ENCODE results near the gene ZNF398. TPM values are rescaled to one million over a fixed set of nuclear protein-coding genes. Genes with fewer than 3 reads are reported as not detected.

ZNF398 gene
- polyA plus RNA-seq, 1 donor from 2014 or later = 8.6 TPM

DNA sequence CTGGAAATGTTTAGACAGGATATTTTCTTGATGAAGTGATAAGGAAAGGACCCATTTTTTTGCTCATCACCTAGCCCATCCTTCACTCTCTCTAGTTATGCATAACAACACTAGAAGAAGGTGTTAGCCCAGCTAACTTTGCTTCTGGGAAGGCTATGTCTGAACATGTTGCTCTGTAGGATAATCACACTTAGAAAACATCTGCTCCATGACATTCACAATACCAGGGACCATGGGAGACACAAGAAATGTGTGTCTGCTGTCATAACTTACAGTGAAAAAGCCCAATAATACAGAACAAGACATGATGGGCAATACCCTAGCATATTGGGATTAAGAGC, 34.2 kb downstream of the ZNF398 start:
- Histone ChIP-seq H3K9ac (ENCODE audit: low read length) (no peak overlapping the region), H2AFZ (ENCODE audit: low read depth, low read length) (no peak overlapping the region), H3K4me3 (ENCODE audit: low read length) (no peak overlapping the region), H3K79me2 (replicated peaks; ENCODE audit: insufficient read depth, low read length) (no peaks in the 10 kb centered on the region), H3K27me3 (ENCODE audit: insufficient read depth, low read depth, low read length) (no peaks in the 10 kb centered on the region), H3K4me2 (ENCODE audit: low read length) (no peak overlapping the region), H3K36me3 (ENCODE audit: insufficient read depth, low read length) (no peaks in the 10 kb centered on the region), H3K9me3 (ENCODE audit: low read length) (no peaks in the 10 kb centered on the region), H3K27ac (ENCODE audit: low read length) (no peak overlapping the region), H3K9me2 (ENCODE audit: insufficient read depth, low read length) (no peaks in the 10 kb centered on the region), H4K20me1 (ENCODE audit: insufficient read depth) (no peaks in the 10 kb centered on the region), H3F3A (ENCODE audit: insufficient read depth, low read length, poor library complexity, severe bottlenecking) (no peaks in the 10 kb centered on the region)
- TF ChIP-seq, protein P1, sequence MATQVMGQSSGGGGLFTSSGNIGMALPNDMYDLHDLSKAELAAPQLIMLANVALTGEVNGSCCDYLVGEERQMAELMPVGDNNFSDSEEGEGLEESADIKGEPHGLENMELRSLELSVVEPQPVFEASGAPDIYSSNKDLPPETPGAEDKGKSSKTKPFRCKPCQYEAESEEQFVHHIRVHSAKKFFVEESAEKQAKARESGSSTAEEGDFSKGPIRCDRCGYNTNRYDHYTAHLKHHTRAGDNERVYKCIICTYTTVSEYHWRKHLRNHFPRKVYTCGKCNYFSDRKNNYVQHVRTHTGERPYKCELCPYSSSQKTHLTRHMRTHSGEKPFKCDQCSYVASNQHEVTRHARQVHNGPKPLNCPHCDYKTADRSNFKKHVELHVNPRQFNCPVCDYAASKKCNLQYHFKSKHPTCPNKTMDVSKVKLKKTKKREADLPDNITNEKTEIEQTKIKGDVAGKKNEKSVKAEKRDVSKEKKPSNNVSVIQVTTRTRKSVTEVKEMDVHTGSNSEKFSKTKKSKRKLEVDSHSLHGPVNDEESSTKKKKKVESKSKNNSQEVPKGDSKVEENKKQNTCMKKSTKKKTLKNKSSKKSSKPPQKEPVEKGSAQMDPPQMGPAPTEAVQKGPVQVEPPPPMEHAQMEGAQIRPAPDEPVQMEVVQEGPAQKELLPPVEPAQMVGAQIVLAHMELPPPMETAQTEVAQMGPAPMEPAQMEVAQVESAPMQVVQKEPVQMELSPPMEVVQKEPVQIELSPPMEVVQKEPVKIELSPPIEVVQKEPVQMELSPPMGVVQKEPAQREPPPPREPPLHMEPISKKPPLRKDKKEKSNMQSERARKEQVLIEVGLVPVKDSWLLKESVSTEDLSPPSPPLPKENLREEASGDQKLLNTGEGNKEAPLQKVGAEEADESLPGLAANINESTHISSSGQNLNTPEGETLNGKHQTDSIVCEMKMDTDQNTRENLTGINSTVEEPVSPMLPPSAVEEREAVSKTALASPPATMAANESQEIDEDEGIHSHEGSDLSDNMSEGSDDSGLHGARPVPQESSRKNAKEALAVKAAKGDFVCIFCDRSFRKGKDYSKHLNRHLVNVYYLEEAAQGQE (IDR thresholded peaks at IDR 0.05; ENCODE audit: borderline replicate concordance) = no peak
- TF ChIP-seq, protein P2, sequence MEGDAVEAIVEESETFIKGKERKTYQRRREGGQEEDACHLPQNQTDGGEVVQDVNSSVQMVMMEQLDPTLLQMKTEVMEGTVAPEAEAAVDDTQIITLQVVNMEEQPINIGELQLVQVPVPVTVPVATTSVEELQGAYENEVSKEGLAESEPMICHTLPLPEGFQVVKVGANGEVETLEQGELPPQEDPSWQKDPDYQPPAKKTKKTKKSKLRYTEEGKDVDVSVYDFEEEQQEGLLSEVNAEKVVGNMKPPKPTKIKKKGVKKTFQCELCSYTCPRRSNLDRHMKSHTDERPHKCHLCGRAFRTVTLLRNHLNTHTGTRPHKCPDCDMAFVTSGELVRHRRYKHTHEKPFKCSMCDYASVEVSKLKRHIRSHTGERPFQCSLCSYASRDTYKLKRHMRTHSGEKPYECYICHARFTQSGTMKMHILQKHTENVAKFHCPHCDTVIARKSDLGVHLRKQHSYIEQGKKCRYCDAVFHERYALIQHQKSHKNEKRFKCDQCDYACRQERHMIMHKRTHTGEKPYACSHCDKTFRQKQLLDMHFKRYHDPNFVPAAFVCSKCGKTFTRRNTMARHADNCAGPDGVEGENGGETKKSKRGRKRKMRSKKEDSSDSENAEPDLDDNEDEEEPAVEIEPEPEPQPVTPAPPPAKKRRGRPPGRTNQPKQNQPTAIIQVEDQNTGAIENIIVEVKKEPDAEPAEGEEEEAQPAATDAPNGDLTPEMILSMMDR (IDR thresholded peaks at IDR 0.05; ENCODE audit: poor library complexity, severe bottlenecking) = no peak
- TF ChIP-seq EP300 (conservative IDR thresholded peaks at IDR 0.05; ENCODE audit: poor library complexity, severe bottlenecking) (no peak), RAD21 (conservative IDR thresholded peaks at IDR 0.05) (no peak), POLR2AphosphoS5 (IDR thresholded peaks at IDR 0.05) (no peak), TAF1 (IDR thresholded peaks at IDR 0.05; ENCODE audit: low read depth) (no peak), EZH2 (IDR thresholded peaks at IDR 0.05; ENCODE audit: borderline replicate concordance, insufficient read depth, low read length, poor library complexity, severe bottlenecking) (no peak), MXI1 (conservative IDR thresholded peaks at IDR 0.05; ENCODE audit: poor library complexity, severe bottlenecking) (no peak), SMC3 (conservative IDR thresholded peaks at IDR 0.05; ENCODE audit: poor library complexity) (no peak)

DNA sequence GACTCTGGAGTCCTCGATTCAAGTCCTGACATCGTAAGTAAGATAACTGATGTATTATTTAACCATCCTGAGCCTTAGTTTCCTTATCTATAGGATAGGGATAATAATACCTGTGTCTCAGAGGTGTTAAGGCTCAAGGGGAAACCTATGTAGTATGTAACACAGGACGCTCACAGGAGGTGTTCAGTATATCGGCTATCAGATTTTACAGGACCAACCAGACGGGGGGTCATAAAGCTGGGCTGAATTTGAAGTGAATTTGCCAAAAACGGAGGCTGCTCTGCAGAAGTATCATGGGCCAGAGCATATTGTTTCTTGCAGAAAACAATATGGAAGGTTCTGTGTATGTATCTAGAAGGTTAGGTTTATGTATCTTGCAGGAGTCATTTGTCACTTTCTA, 37.0 kb downstream of the ZNF398 start:
- H3K27ac ChIP-seq (ENCODE audit: low read length) = no peak overlapping the region
- no peak overlapping the region for H3K4me2 ChIP-seq (ENCODE audit: low read length)
- H3K79me2 ChIP-seq (replicated peaks; ENCODE audit: insufficient read depth, low read length) = no peaks in the 10 kb centered on the region
- no peaks in the 10 kb centered on the region for H3K9me3 ChIP-seq (ENCODE audit: low read length)
- H3F3A ChIP-seq (ENCODE audit: insufficient read depth, low read length, poor library complexity, severe bottlenecking) = no peaks in the 10 kb centered on the region
- no peaks in the 10 kb centered on the region for H3K36me3 ChIP-seq (ENCODE audit: insufficient read depth, low read length)
- no peak overlapping the region for H2AFZ ChIP-seq (ENCODE audit: low read depth, low read length)
- no peaks in the 10 kb centered on the region for H4K20me1 ChIP-seq (ENCODE audit: insufficient read depth)
- H3K4me3 ChIP-seq (ENCODE audit: low read length) = no peak overlapping the region
- no peaks in the 10 kb centered on the region for H3K27me3 ChIP-seq (ENCODE audit: insufficient read depth, low read depth, low read length)
- TF ChIP-seq EZH2 (IDR thresholded peaks at IDR 0.05; ENCODE audit: borderline replicate concordance, insufficient read depth, low read length, poor library complexity, severe bottlenecking) (no peak), TAF1 (IDR thresholded peaks at IDR 0.05; ENCODE audit: low read depth) (no peak), MXI1 (conservative IDR thresholded peaks at IDR 0.05; ENCODE audit: poor library complexity, severe bottlenecking) (no peak), EP300 (conservative IDR thresholded peaks at IDR 0.05; ENCODE audit: poor library complexity, severe bottlenecking) (no peak), SMC3 (conservative IDR thresholded peaks at IDR 0.05; ENCODE audit: poor library complexity) (no peak), RAD21 (conservative IDR thresholded peaks at IDR 0.05) (no peak), POLR2AphosphoS5 (IDR thresholded peaks at IDR 0.05) (no peak)
- TF ChIP-seq, protein P1 (IDR thresholded peaks at IDR 0.05; ENCODE audit: borderline replicate concordance) = no peak
- TF ChIP-seq, protein P2 (IDR thresholded peaks at IDR 0.05; ENCODE audit: poor library complexity, severe bottlenecking) = no peak
- no peak overlapping the region for H3K9ac ChIP-seq (ENCODE audit: low read length)
- H3K9me2 ChIP-seq (ENCODE audit: insufficient read depth, low read length) = no peaks in the 10 kb centered on the region
